ENCODE data around the gene HMGXB3. TPM values are rescaled to one million over a fixed set of nuclear protein-coding genes. Genes with fewer than 3 reads are reported as not detected.

Gene HMGXB3
- total RNA-seq, 2 experiments from 2014 or later = 35.1 to 44.0 TPM

DNA sequence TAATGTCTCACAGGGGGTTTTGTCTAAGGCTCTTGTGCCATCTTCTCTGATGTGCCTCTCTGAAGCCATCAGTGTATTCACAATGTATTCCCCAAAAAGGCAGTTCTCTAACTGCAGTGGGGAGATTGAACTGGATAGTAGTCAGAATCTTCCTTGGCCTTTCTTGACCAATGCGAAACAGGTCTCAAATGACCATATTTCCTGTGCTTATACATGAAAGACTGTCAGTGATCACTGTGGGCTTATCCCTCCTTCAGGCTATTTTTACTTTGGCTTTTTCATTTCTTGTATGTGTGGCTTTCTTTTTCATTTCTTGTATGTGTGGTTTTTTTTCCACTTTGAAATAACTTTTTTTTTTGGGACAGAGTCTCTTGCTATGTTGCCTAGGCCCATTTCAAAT lies 19.7 kb downstream of the HMGXB3 start:
- Histone ChIP-seq H3K4me2 (ENCODE audit: low read length) (no peak overlapping the region), H3K4me3 (ENCODE audit: low read depth, low read length, poor library complexity, severe bottlenecking) (no peak overlapping the region), H3K79me2 (ENCODE audit: insufficient read depth, low read depth, low read length) (no peaks in the 10 kb centered on the region), H3K4me1 (ENCODE audit: insufficient read depth, low read length, poor library complexity, severe bottlenecking) (no peaks in the 10 kb centered on the region), H3K27ac (ENCODE audit: low read depth, low read length, poor library complexity, severe bottlenecking) (no peak overlapping the region), H2AFZ (ENCODE audit: low read length) (no peak overlapping the region), H4K20me1 (ENCODE audit: insufficient read depth, low read length) (no peaks in the 10 kb centered on the region), H3K9me3 (ENCODE audit: low read length) (peaks cover 17% of the 10 kb centered on the region), H3K9me2 (ENCODE audit: insufficient read depth, low read length) (no peaks in the 10 kb centered on the region), H3K36me3 (ENCODE audit: insufficient read depth, low read length) (peaks cover 100% of the 10 kb centered on the region)
- no peak for DNase-seq (ENCODE audit: low spot score)
- ChIA-PET CTCF (ENCODE audit: unreplicated experiment) (no interaction called here), POLR2A (interaction anchor here (0.6 to 0.8 kb wide), 3 partner anchors 14 to 592 kb away, joined by 3 read pairs; no protein-coding TSS in a partner anchor)
- BruUV-seq (replicated peaks) = no TSS peak
- intact Hi-C loops (cut with micrococcal nuclease; ENCODE audit: unreplicated experiment) = no loop called here
- TF ChIP-seq, protein P1, sequence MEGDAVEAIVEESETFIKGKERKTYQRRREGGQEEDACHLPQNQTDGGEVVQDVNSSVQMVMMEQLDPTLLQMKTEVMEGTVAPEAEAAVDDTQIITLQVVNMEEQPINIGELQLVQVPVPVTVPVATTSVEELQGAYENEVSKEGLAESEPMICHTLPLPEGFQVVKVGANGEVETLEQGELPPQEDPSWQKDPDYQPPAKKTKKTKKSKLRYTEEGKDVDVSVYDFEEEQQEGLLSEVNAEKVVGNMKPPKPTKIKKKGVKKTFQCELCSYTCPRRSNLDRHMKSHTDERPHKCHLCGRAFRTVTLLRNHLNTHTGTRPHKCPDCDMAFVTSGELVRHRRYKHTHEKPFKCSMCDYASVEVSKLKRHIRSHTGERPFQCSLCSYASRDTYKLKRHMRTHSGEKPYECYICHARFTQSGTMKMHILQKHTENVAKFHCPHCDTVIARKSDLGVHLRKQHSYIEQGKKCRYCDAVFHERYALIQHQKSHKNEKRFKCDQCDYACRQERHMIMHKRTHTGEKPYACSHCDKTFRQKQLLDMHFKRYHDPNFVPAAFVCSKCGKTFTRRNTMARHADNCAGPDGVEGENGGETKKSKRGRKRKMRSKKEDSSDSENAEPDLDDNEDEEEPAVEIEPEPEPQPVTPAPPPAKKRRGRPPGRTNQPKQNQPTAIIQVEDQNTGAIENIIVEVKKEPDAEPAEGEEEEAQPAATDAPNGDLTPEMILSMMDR (conservative IDR thresholded peaks at IDR 0.05; ENCODE audit: low read length) = no peak
- no peak for TF ChIP-seq EZH2phosphoT487 (IDR thresholded peaks at IDR 0.05; ENCODE audit: borderline replicate concordance, low read depth, low read length)

DNA sequence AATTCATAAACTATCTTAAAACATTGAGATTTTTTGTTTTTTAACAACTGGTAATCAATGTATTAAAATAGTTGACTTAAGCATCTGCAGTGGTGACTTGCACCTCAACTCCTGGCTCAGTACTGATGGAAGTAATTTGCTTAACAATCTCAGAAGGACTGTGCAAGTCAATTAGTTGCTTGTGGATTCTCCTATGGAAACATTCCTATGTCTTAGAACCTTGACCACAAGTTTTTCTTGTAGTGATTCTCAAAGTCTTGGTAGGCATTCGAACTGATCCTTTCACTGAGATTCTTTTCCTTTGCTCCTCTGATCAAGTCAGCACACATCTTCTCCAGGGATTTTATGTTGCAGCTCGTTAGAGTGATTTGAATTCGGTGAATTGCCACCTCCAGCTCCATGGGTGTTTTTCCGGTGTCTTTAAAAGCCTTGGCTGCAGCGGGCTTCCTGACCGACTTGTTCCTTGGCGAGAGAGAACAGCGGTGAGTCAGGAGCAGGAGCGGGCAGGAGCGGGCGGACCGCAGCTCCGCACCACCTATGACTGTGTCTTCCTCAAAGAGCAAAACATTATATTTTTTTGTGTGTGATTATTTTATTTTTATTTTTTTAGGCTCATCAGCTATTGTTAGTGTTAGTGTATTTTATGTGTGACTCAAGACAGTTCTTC lies 21.1 kb downstream of the HMGXB3 start:
- no peak overlapping the region for H3K4me3 ChIP-seq (ENCODE audit: low read depth, low read length, poor library complexity, severe bottlenecking)
- no peak for DNase-seq (ENCODE audit: low spot score)
- H2AFZ ChIP-seq (ENCODE audit: low read length) = no peak overlapping the region
- no peak overlapping the region for H3K4me2 ChIP-seq (ENCODE audit: low read length)
- POLR2A ChIA-PET = interaction anchor here (0.6 to 1.4 kb wide), 8 partner anchors 11 to 1027 kb away, joined by 3 to 8 read pairs (median 3); no protein-coding TSS in a partner anchor
- no peak for TF ChIP-seq EZH2phosphoT487 (IDR thresholded peaks at IDR 0.05; ENCODE audit: borderline replicate concordance, low read depth, low read length)
- TF ChIP-seq, protein P1 (conservative IDR thresholded peaks at IDR 0.05; ENCODE audit: low read length) = no peak
- CTCF ChIA-PET (ENCODE audit: unreplicated experiment) = no interaction called here
- no peaks in the 10 kb centered on the region for H4K20me1 ChIP-seq (ENCODE audit: insufficient read depth, low read length)
- H3K27ac ChIP-seq (ENCODE audit: low read depth, low read length, poor library complexity, severe bottlenecking) = no peak overlapping the region
- H3K9me2 ChIP-seq (ENCODE audit: insufficient read depth, low read length) = no peaks in the 10 kb centered on the region
- H3K36me3 ChIP-seq (ENCODE audit: insufficient read depth, low read length) = peaks cover 98% of the 10 kb centered on the region
- H3K4me1 ChIP-seq (ENCODE audit: insufficient read depth, low read length, poor library complexity, severe bottlenecking) = no peaks in the 10 kb centered on the region
- peaks cover 3% of the 10 kb centered on the region; the same call in 1 of the 2 replicates for H3K9me3 ChIP-seq (ENCODE audit: low read length)
- BruUV-seq (replicated peaks) = no TSS peak
- H3K79me2 ChIP-seq (ENCODE audit: insufficient read depth, low read depth, low read length) = no peaks in the 10 kb centered on the region
- intact Hi-C loops (cut with micrococcal nuclease; ENCODE audit: unreplicated experiment) = no loop called here

- DNase-seq (ENCODE audit: low spot score) = no peak
- Histone ChIP-seq H3K79me2 (ENCODE audit: insufficient read depth, low read depth, low read length) (no peaks in the 10 kb centered on the region), H3K4me2 (ENCODE audit: low read length) (no peak overlapping the region), H3K4me1 (ENCODE audit: insufficient read depth, low read length, poor library complexity, severe bottlenecking) (no peaks in the 10 kb centered on the region), H3K36me3 (ENCODE audit: insufficient read depth, low read length) (peaks cover 98% of the 10 kb centered on the region), H3K27ac (ENCODE audit: low read depth, low read length, poor library complexity, severe bottlenecking) (no peak overlapping the region), H3K4me3 (ENCODE audit: low read depth, low read length, poor library complexity, severe bottlenecking) (no peak overlapping the region), H4K20me1 (ENCODE audit: insufficient read depth, low read length) (no peaks in the 10 kb centered on the region), H3K9me3 (ENCODE audit: low read length) (no peaks in the 10 kb centered on the region), H2AFZ (ENCODE audit: low read length) (no peak overlapping the region), H3K9me2 (ENCODE audit: insufficient read depth, low read length) (no peaks in the 10 kb centered on the region)
- BruUV-seq (replicated peaks) = no TSS peak
- intact Hi-C loops (cut with micrococcal nuclease; ENCODE audit: unreplicated experiment) = no loop called here
- POLR2A ChIA-PET = interaction anchor here (0.7 to 1.4 kb wide), 5 partner anchors 12 to 184 kb away, joined by 3 to 8 read pairs (median 3); no protein-coding TSS in a partner anchor
- TF ChIP-seq, protein P1 (conservative IDR thresholded peaks at IDR 0.05; ENCODE audit: low read length) = no peak
- no peak for TF ChIP-seq EZH2phosphoT487 (IDR thresholded peaks at IDR 0.05; ENCODE audit: borderline replicate concordance, low read depth, low read length)
- CTCF ChIA-PET (ENCODE audit: unreplicated experiment) = interaction anchor here (0.7 kb wide), 1 partner anchor 13 kb away, joined by 4 read pairs; no protein-coding TSS in a partner anchor
These were observed 21.6 kb downstream of the HMGXB3 start for GRCh38 chr5:150022158-150022531.
